ENCODE data around the gene BMP4.

BMP4 gene

DNA sequence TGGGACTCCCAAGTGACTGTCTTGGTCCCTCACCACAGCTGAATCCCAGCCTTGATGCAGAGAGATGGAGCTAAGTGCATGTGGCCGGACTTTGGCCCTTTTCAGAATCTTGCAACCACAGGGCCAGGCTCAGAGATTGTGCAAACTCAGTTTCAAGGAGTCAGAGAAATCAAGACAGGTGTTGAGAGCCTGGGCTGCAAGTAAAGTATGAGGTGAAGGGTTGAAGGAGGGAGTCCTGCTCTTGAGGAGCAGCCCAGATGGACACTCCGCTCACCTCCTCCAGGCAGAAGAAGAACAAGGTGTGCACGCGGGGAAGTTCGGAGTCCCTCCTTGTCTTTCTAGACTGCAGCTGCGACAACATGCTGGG is 6.3 kb upstream of the BMP4 start:
- H3K4me3 ChIP-seq (ENCODE audit: low read length), result no peak overlapping the region
- H3K79me2 ChIP-seq (ENCODE audit: control insufficient read depth, low read length), result no peaks in the 10 kb centered on the region
- H3K9me2 ChIP-seq (replicated peaks; ENCODE audit: control insufficient read depth, low read length), result no peaks in the 10 kb centered on the region
- no peaks in the 10 kb centered on the region for H3K36me3 ChIP-seq (ENCODE audit: control insufficient read depth, low read length)
- H3K27ac ChIP-seq (ENCODE audit: low read depth, low read length), result no peak overlapping the region
- TF ChIP-seq, protein P1, sequence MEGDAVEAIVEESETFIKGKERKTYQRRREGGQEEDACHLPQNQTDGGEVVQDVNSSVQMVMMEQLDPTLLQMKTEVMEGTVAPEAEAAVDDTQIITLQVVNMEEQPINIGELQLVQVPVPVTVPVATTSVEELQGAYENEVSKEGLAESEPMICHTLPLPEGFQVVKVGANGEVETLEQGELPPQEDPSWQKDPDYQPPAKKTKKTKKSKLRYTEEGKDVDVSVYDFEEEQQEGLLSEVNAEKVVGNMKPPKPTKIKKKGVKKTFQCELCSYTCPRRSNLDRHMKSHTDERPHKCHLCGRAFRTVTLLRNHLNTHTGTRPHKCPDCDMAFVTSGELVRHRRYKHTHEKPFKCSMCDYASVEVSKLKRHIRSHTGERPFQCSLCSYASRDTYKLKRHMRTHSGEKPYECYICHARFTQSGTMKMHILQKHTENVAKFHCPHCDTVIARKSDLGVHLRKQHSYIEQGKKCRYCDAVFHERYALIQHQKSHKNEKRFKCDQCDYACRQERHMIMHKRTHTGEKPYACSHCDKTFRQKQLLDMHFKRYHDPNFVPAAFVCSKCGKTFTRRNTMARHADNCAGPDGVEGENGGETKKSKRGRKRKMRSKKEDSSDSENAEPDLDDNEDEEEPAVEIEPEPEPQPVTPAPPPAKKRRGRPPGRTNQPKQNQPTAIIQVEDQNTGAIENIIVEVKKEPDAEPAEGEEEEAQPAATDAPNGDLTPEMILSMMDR (IDR thresholded peaks at IDR 0.05; ENCODE audit: low read depth, low read length, poor library complexity, severe bottlenecking), result no peak
- TF ChIP-seq EZH2phosphoT487 (IDR thresholded peaks at IDR 0.05; ENCODE audit: borderline replicate concordance, low read length), result no peak
- H3K9me3 ChIP-seq (ENCODE audit: control insufficient read depth, insufficient read depth, low read length), result no peaks in the 10 kb centered on the region
- H4K20me1 ChIP-seq (ENCODE audit: control insufficient read depth, insufficient read depth, low read depth, low read length), result no peaks in the 10 kb centered on the region
- no peak overlapping the region for H3K4me2 ChIP-seq (ENCODE audit: low read length)
- H3K27me3 ChIP-seq (ENCODE audit: control insufficient read depth, low read length), result 0 out of 2 replicates have a peak, but pooled peaks cover 3% of the 10 kb centered on the region
- H3F3A ChIP-seq (ENCODE audit: control insufficient read depth, insufficient read depth), result no peaks in the 10 kb centered on the region
- no peaks in the 10 kb centered on the region for H3K4me1 ChIP-seq (ENCODE audit: control insufficient read depth, low read length)

DNA sequence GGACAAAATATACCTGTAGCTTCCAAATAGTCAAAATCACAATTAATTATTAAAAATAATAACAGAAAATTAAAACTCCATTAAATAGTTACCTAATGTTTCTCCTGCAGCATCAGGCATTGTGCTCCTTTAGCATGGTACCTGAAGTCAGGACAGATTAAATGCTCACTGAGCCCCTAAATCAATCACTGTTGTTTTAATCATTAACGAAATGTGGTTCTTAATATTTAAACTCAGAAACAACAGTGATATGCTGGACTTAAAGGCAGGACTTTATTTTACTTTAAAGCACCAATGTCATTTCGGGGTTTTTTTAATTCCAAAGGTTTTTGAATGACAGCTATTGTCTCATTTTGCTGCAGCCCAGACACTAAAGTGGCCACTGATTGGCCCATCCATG is 2.0 kb upstream of the BMP4 start:
- Histone ChIP-seq H3K9me2 (replicated peaks; ENCODE audit: control insufficient read depth, low read length) (no peaks in the 10 kb centered on the region), H4K20me1 (ENCODE audit: control insufficient read depth, insufficient read depth, low read depth, low read length) (no peaks in the 10 kb centered on the region), H3K27ac (ENCODE audit: low read depth, low read length) (no peak overlapping the region), H3K9me3 (ENCODE audit: control insufficient read depth, insufficient read depth, low read length) (no peaks in the 10 kb centered on the region), H3K4me3 (ENCODE audit: low read length) (no peak overlapping the region), H3K4me2 (ENCODE audit: low read length) (no peak overlapping the region), H3K27me3 (ENCODE audit: control insufficient read depth, low read length) (peaks cover 22% of the 10 kb centered on the region), H3K79me2 (ENCODE audit: control insufficient read depth, low read length) (no peaks in the 10 kb centered on the region), H3F3A (ENCODE audit: control insufficient read depth, insufficient read depth) (no peaks in the 10 kb centered on the region), H3K4me1 (ENCODE audit: control insufficient read depth, low read length) (peaks cover 9% of the 10 kb centered on the region; the same call in 1 of the 2 replicates), H3K36me3 (ENCODE audit: control insufficient read depth, low read length) (no peaks in the 10 kb centered on the region)
- TF ChIP-seq, protein P1 (IDR thresholded peaks at IDR 0.05; ENCODE audit: low read depth, low read length, poor library complexity, severe bottlenecking), result no peak
- TF ChIP-seq EZH2phosphoT487 (IDR thresholded peaks at IDR 0.05; ENCODE audit: borderline replicate concordance, low read length), result no peak

DNA sequence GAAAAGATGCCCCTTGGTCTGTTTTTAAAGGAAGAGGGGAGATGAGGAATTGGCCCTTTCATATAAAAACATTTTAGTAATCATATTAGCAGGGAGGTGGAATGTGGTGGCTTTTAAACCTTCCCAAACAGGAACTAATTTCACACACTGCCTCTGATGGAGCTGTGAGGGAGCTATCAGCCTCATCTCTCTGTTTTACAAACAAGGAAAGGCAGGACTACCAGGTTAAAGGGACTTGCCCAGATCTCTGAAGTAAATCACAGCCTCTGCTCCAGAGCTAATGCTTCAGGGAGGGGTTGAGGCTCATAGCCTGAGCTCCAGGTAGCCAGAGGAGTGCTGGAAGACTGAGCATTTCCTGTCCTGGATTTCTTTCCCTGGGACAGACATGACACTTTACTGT is 1.1 kb upstream of the BMP4 start:
- H3K27me3 ChIP-seq (ENCODE audit: control insufficient read depth, low read length), result peaks cover 23% of the 10 kb centered on the region
- H3K9me3 ChIP-seq (ENCODE audit: control insufficient read depth, insufficient read depth, low read length), result no peaks in the 10 kb centered on the region
- no peak overlapping the region for H3K4me3 ChIP-seq (ENCODE audit: low read length)
- H3F3A ChIP-seq (ENCODE audit: control insufficient read depth, insufficient read depth), result no peaks in the 10 kb centered on the region
- H4K20me1 ChIP-seq (ENCODE audit: control insufficient read depth, insufficient read depth, low read depth, low read length), result no peaks in the 10 kb centered on the region
- no peak overlapping the region for H3K4me2 ChIP-seq (ENCODE audit: low read length)
- H3K36me3 ChIP-seq (ENCODE audit: control insufficient read depth, low read length), result no peaks in the 10 kb centered on the region
- no peaks in the 10 kb centered on the region for H3K9me2 ChIP-seq (replicated peaks; ENCODE audit: control insufficient read depth, low read length)
- no peak overlapping the region for H3K27ac ChIP-seq (ENCODE audit: low read depth, low read length)
- TF ChIP-seq, protein P1 (IDR thresholded peaks at IDR 0.05; ENCODE audit: low read depth, low read length, poor library complexity, severe bottlenecking), result no peak
- no peak for TF ChIP-seq EZH2phosphoT487 (IDR thresholded peaks at IDR 0.05; ENCODE audit: borderline replicate concordance, low read length)
- H3K79me2 ChIP-seq (ENCODE audit: control insufficient read depth, low read length), result no peaks in the 10 kb centered on the region
- H3K4me1 ChIP-seq (ENCODE audit: control insufficient read depth, low read length), result peaks cover 9% of the 10 kb centered on the region; the same call in 1 of the 2 replicates

Measured in DOHH2 (cell line).